GM21447 (cell line): ENCODE results near the gene RBP2.
"Not testable (repeated sequence)": the region's sequence is repeated elsewhere in the genome, so short reads cannot be mapped to it uniquely, and the experiment has no call there.

Experiments
- ATAC-seq: cut with Tn5 transposase; IDR thresholded peaks from one replicate; pipeline ENCODE4 v1.9.1; 2021; ENCODE audit not compliant: unreplicated experiment

Gene RBP2

GRCh38 chr3:139444446-139444845 lies 31.9 kb downstream of the RBP2 start:
- no peak for ATAC-seq

DNA sequence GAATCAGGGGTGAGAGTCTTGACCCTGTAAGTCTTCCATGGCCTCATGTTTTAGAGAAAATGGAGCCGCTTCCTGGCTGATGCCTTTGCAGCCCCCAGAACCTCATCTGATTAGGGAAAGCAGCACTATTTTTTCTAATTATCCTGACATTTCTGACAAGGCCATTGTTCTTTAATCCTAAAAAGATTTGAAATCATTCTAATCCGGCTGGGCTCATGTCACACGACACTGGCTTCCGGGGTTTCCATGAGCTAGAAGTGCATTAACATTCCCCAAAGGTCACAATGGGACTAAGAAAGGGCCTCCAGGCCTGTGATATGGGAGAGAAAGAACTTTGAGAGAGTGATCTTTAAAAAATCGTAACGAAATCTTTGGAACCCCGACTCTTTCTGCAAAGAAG lies 33.1 kb downstream of the RBP2 start:
- ATAC-seq, result no peak

- ATAC-seq, result no peak
Measured at GRCh38 chr3:139441656-139442055, 34.7 kb downstream of the RBP2 start.

DNA sequence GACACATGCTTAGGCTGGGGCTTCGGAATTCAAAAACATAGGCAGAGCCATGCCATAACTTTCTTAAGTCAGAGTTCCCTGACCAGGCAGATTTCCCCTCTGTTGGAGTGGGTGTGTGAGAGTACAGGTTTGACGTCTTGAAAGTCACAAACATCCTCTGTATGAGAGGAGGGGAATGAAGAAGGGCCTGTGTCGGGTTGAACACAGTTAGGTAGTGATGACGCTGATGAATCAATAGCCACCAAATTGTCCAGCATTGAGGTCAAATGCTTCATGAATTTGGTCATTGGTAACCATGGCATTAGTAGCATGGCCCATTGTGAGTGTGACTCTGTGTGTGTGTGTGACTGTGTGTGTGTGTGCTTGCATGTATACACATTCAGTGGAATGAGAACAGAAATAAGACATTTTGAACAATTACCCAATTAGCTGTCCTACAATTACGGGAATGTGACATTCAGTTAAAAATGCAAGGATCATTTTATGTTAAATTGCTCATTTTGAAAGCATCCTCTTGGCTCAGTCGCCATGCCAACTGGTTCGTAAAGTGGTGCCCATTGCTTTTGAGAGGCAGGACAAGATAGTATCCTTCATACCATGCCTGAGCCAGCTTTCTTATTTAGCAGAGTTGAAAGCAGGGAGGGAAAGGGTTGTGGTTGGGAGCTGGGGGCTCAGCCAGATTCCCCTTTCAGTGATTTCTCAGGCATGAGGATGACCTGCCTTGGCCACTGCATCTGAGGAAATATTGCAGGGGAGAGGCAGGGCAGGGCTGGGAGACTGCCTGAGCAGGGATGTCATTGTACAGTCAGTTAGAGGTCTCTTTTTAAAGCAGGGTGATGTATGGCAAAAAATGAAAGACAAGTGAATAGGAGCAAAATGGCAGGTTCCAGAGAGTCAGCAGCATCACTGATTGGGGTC lies 35.4 kb downstream of the RBP2 start:
- ATAC-seq, result no peak

DNA sequence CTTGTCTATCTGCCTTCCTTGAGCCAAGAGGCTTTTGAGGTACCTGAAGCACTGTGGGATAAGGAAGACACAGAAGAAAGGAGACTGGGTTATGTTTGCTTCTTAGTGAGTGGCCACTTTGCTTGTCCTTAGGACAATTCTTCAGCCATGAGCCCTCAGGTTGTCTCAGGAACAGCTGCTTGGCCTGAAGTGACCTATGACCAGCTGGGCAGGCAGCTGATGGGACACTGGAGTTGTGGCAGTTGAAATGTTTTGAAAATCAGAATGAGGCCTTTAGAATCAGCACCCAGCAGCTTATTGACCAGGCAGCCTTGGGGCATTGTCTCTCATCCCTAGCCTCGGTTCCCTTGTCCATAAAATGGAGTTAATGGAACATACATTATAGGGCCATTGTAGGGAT lies 37.0 kb downstream of the RBP2 start:
- no peak for ATAC-seq

DNA sequence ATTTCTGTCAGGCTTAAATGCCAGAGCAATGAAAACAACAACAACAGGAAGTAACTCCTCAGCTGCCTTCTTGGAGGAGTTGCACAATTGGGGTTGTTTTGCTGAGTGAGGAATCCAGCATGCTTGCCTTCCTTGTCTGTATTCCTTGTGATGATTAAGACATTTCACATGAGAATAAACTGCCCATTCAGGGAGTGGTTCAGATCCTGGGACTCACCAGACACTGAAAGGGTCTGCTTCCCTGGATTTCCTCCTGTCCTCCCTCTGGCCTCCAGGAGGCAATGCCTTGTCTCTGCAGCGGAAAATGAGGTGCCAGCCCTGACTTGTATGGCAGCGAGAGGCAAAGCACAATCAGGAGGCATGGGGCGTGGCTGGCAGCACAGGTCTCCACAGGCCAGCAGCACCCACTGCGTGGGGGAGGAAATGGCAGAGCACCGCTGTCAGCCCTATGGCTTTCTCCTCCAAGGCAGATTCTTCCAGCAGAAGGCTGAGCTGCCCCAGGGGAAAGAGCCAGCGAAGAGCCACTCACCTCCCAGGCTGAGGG lies 41.5 kb downstream of the RBP2 start:
- no peak for ATAC-seq

- ATAC-seq, result no peak
Measured at GRCh38 chr3:139434228-139434627, 42.1 kb downstream of the RBP2 start.

- ATAC-seq, result no peak
Measured at GRCh38 chr3:139433089-139433488, 43.2 kb downstream of the RBP2 start.

DNA sequence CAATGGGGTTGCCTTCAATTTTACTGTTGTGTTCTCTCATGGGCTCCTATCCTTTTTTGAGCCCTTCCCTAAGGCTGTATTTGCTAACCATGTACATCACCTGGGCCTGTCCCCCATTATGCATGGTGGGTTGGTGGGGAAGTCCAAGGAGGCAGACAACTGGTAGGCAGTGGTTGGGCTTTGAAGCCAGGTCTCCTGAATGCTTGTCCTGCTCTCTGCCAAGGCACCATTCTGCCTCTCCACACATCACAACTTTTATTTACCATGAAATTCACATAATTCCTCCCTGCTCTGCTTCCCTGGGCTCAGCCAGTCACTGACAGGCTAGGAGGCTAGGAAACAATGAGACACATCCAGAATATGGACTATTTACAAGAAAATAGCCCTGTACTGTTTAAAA lies 45.8 kb downstream of the RBP2 start:
- no peak for ATAC-seq

DNA sequence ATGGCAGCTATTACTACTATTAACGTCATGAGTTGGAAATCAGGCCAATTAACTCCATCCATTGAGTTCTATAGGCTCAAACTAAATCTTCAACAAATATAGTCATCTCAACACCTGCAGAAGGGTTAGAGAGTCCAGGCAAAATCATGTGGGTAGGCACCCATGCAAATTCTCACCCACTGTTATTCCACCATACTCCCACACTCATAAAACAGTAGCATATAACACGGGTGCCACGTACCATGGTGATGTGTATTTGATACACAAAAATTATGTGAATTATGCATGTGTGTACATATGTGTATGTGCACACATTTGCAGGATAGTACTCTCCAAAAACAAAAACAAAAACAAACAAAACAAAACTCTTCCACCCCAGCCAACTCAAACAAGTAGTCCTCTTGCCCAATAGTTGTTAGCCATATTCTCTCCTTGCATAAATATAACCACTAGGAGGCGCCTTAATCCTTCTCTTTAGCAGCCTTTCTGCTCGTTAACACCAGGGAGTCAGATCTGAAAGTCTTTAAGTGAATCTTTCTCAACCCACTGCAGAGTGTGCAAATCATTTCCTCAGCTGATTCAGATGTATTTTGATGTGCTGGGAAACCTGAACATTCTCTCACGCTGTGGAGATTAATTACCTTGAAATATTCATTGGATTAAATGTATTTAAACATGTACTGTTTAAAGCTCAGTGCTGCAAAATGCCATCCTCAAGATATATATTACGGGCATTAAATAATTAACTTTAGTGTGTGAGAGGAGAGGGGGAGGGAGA lies 48.8 kb downstream of the RBP2 start:
- ATAC-seq, result no peak

GRCh38 chr3:139425745-139426400 lies 50.4 kb downstream of the RBP2 start:
- no peak for ATAC-seq

DNA sequence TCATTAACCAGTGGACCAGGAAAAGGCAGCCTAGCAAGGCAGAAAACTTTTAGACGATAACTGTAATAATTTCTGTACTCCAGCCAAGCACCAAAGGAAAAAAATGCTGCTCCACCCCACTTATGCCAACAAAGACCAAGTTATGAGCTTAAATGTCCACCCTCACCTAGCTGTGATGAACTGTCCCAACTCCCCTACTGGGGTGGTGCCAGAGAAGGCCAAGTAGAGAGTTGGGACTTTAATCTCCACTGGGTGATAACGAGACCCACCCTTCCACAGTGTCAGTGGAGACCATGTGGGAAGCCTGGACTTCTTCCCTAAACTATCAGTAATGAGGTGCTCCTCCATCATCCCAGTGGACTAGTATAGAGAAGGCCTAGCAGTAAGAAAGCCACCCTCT lies 53.1 kb downstream of the RBP2 start:
- no peak for ATAC-seq

GRCh38 chr3:139421460-139421859 lies 54.9 kb downstream of the RBP2 start:
- ATAC-seq, result no peak

DNA sequence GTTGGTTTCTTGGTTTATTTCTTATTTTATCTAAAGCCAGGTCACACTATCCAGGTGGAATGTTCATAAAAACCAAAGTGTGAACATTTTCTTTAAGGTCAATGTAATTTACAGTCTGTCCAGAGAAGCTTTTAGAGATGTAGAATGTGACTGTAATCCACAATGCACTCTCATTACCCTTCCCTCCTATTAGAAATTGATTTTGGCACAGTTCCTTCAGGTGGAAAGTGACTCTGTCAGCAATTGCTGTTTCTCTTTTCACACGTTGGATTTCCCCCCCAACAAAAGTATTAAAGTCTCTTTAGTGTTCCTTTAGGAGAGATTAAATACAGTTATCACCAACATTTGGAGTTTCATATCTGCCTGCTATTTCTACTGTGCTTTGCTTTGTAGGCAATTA lies 55.3 kb downstream of the RBP2 start:
- ATAC-seq, result no peak

GRCh38 chr3:139418144-139418543 lies 58.2 kb downstream of the RBP2 start:
- ATAC-seq, result no peak

- ATAC-seq, result no peak
Measured at GRCh38 chr3:139416275-139416674, 60.0 kb downstream of the RBP2 start.

DNA sequence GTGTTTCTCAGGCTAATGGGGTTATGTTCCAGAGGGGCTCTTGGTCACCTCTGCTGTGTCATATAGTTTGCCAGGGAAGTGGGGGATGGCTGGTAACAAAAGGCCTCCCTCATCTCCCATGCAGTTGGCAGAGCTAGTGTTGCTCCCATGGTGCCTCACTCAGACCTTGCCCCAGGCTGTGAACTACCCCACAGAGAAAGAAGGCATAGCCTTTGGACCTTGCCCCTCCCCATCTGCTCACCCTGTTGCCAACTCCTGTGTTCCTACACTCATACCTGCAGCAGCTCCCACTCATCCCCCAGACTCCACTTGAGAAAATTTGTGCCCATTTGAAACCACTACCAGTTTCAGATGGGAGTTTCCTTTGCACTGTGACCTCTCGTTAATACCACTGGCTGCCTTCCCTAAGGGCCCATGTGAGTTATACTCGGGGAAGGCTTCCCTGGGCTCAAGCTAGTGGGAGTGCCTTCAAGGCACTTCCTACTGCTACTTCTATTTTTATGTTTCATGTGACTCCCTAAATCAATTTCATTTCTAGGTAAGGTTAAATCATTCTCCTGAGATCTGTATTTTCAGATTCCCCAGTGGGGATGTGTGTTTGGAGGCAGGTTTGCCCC lies 61.6 kb downstream of the RBP2 start:
- no peak for ATAC-seq

GRCh38 chr3:139412891-139413290 lies 63.4 kb downstream of the RBP2 start:
- ATAC-seq, result not testable (repeated sequence)
